Measurements from ENCODE around the gene XAB2.

The XAB2 gene

DNA sequence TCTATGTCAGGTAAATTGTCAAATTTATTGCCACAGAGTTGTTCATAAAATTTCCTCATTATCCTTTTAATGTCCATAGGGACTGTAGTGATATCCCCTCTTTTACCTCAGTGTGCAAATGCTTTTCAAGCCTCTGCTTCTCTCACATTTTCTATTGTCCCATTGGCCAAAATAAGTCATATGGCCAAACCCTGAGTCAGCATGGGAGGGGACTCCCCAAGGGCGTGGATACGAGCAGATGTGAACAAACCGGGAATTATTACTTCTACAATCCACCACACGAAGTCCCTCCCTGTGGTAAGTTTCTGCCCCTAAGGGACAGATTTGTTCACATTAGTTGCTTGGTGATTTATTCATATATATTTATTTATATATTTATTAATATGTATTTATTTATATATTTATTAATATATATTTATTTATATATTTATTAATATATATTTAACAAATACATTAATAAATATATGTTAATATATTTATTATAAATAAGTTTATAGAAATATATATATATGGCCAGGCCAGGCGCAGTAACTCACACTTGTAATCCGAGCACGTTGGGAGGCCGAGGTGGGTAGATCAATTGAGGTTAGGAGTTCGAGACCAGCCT, 53.8 kb downstream of the XAB2 start:
- no peak for DNase-seq

- DNase-seq, result no peak
These were observed 58.6 kb downstream of the XAB2 start for GRCh38 chr19:7570761-7571160.
